ENCODE results near the gene FOXL1. TPM values are rescaled to one million over a fixed set of nuclear protein-coding genes. Genes with fewer than 3 reads are reported as not detected.

The FOXL1 gene
- total RNA-seq, 2 experiments from 2014 or later = not detected

GRCh38 chr16:86574646-86575045 is 3.7 kb upstream of the FOXL1 start:
- Mint-ChIP-seq H3K9me3 (no peaks in the 10 kb centered on the region), H3K4me1 (ENCODE audit: low read depth) (peaks cover 8% of the 10 kb centered on the region), H3K4me3 (no peak overlapping the region), H3K27ac (no peak overlapping the region), H3K27me3 (peaks cover 87% of the 10 kb centered on the region), H3K36me3 (ENCODE audit: low read depth) (no peaks in the 10 kb centered on the region)
- Histone ChIP-seq H3K4me1 (ENCODE audit: insufficient read depth, low read length) (peaks cover 13% of the 10 kb centered on the region), H3K36me3 (ENCODE audit: insufficient read depth, low read length) (no peaks in the 10 kb centered on the region), H3K27ac (ENCODE audit: low read depth in 1 of 2, low read length in 2 of 2) (no peak overlapping the region), H3K27me3 (ENCODE audit: control insufficient read depth in 1 of 2, insufficient read depth in 2 of 2, low read length in 2 of 2) (peaks cover 71 to 79% of the 10 kb centered on the region in 2 experiments), H3K9me3 (ENCODE audit: control insufficient read depth in 1 of 2, insufficient read depth in 1 of 2, low read length in 2 of 2) (peaks cover 0 to 6% of the 10 kb centered on the region in 2 experiments), H3K4me3 (ENCODE audit: low read length) (no peak overlapping the region)
- ATAC-seq (ENCODE audit: poor library complexity) = no peak
- CTCF ChIA-PET = no interaction called here
- DNase-seq = no peak
- POLR2A ChIA-PET = no interaction called here
- TF ChIP-seq CTCF (IDR thresholded peaks at IDR 0.05) = no peak
- intact Hi-C loops (cut with DNase I, micrococcal nuclease) = no loop called here

- H3K27me3 ChIP-seq (ENCODE audit: control insufficient read depth in 1 of 2, insufficient read depth in 2 of 2, low read length in 2 of 2) = peaks cover 70 to 80% of the 10 kb centered on the region in 2 experiments
Observed at GRCh38 chr16:86575095-86575685, 3.2 kb upstream of the FOXL1 start.

GRCh38 chr16:86575754-86576557 is 2.4 kb upstream of the FOXL1 start:
- DNase-seq = peak in 7 of 14 experiments; percentile 19 to 61 (median 44)
- intact Hi-C loops (cut with DNase I, micrococcal nuclease) = no loop called here
- Mint-ChIP-seq H3K27me3 (peaks cover 87% of the 10 kb centered on the region), H3K4me1 (ENCODE audit: low read depth) (peaks cover 8% of the 10 kb centered on the region), H3K36me3 (ENCODE audit: low read depth) (no peaks in the 10 kb centered on the region), H3K9me3 (no peaks in the 10 kb centered on the region), H3K4me3 (peak overlapping the region; percentile 68), H3K27ac (no peak overlapping the region)
- H3K4me3 ChIP-seq (ENCODE audit: low read length) = peak overlapping the region; percentile 38
- CTCF ChIA-PET = no interaction called here
- peaks cover 13% of the 10 kb centered on the region for H3K4me1 ChIP-seq (ENCODE audit: insufficient read depth, low read length)
- POLR2A ChIA-PET = no interaction called here
- TF ChIP-seq CTCF (IDR thresholded peaks at IDR 0.05) = no peak
- no peak overlapping the region for H3K27ac ChIP-seq (ENCODE audit: low read depth in 1 of 2, low read length in 2 of 2)
- H3K36me3 ChIP-seq (ENCODE audit: insufficient read depth, low read length) = no peaks in the 10 kb centered on the region
- peak; percentile 48 for ATAC-seq (ENCODE audit: poor library complexity)
- H3K27me3 ChIP-seq (ENCODE audit: control insufficient read depth in 1 of 2, insufficient read depth in 2 of 2, low read length in 2 of 2) = peaks cover 73 to 74% of the 10 kb centered on the region in 2 experiments
- H3K9me3 ChIP-seq (ENCODE audit: control insufficient read depth in 1 of 2, insufficient read depth in 1 of 2, low read length in 2 of 2) = peaks cover 0 to 6% of the 10 kb centered on the region in 2 experiments

More at GRCh38 chr16:86575095-86575685, 3.2 kb upstream of the FOXL1 start:
- Histone ChIP-seq H3K36me3 (ENCODE audit: insufficient read depth, low read length) (no peaks in the 10 kb centered on the region), H3K27ac (ENCODE audit: low read depth in 1 of 2, low read length in 2 of 2) (no peak overlapping the region), H3K4me3 (ENCODE audit: low read length) (no peak overlapping the region), H3K9me3 (ENCODE audit: control insufficient read depth in 1 of 2, insufficient read depth in 1 of 2, low read length in 2 of 2) (peaks cover 0 to 6% of the 10 kb centered on the region in 2 experiments), H3K4me1 (ENCODE audit: insufficient read depth, low read length) (peaks cover 13% of the 10 kb centered on the region)
- POLR2A ChIA-PET = no interaction called here
- Mint-ChIP-seq H3K27ac (no peak overlapping the region), H3K4me1 (ENCODE audit: low read depth) (peaks cover 8% of the 10 kb centered on the region), H3K27me3 (peaks cover 87% of the 10 kb centered on the region), H3K36me3 (ENCODE audit: low read depth) (no peaks in the 10 kb centered on the region), H3K9me3 (no peaks in the 10 kb centered on the region), H3K4me3 (no peak overlapping the region)
- no peak for ATAC-seq (ENCODE audit: poor library complexity)
- intact Hi-C loops (cut with DNase I, micrococcal nuclease) = no loop called here
- no peak for DNase-seq
- CTCF ChIA-PET = no interaction called here
- TF ChIP-seq CTCF (IDR thresholded peaks at IDR 0.05) = no peak
